Measurements from ENCODE around the gene YTHDF1. TPM values are rescaled to one million over a fixed set of nuclear protein-coding genes. Genes with fewer than 3 reads are reported as not detected.

YTHDF1 gene
- total RNA-seq, 1 experiment from 2014 or later: 85.4 TPM

- Histone ChIP-seq H3K23me2 (ENCODE audit: insufficient read length, low read depth, low read length, poor library complexity, severe bottlenecking) (peaks cover 2% of the 10 kb centered on the region), H4K20me1 (ENCODE audit: control insufficient read depth, insufficient read depth, insufficient read length) (no peaks in the 10 kb centered on the region), H2AK5ac (ENCODE audit: insufficient read length, low read length) (no peak overlapping the region), H3K14ac (ENCODE audit: insufficient read depth, low read length) (no peak overlapping the region), H3K18ac (ENCODE audit: insufficient read length, low read depth, low read length) (no peak overlapping the region), H2BK15ac (ENCODE audit: low read depth, low read length) (no peak overlapping the region), H3K79me1 (ENCODE audit: insufficient read depth, low read depth, low read length, poor library complexity, severe bottlenecking) (no peaks in the 10 kb centered on the region), H3K4me1 (ENCODE audit: insufficient read depth, low read length) (no peaks in the 10 kb centered on the region), H3K4ac (ENCODE audit: low read depth, low read length) (no peak overlapping the region), H3K23ac (ENCODE audit: insufficient read length, low read depth, low read length) (no peak overlapping the region), H2AFZ (ENCODE audit: low read length) (no peak overlapping the region), H3K56ac (ENCODE audit: insufficient read length, low read depth, low read length) (no peak overlapping the region), H3K27ac (ENCODE audit: insufficient read length, low read depth, low read length) (no peak overlapping the region), H3T11ph (ENCODE audit: low read length) (no peak overlapping the region), H3K9me3 (ENCODE audit: control insufficient read depth, low read depth, low read length) (no peaks in the 10 kb centered on the region), H3K79me2 (ENCODE audit: insufficient read depth, low read length) (no peaks in the 10 kb centered on the region), H2BK5ac (ENCODE audit: insufficient read length, low read length) (no peak overlapping the region), H2BK12ac (ENCODE audit: insufficient read length, low read depth, low read length) (no peak overlapping the region), H4K91ac (ENCODE audit: insufficient read length, low read depth, low read length) (no peak overlapping the region), H2BK120ac (ENCODE audit: low read depth, low read length, poor library complexity, severe bottlenecking) (no peak overlapping the region), H3K9ac (ENCODE audit: extremely low read depth, insufficient read length, low read length) (no peak overlapping the region), H4K5ac (ENCODE audit: insufficient read length, low read depth, low read length) (no peak overlapping the region), H2BK20ac (ENCODE audit: low read depth, low read length, poor library complexity, severe bottlenecking) (no peak overlapping the region), H3K27me3 (ENCODE audit: insufficient read depth, low read length) (no peaks in the 10 kb centered on the region; the same call in 1 of the 2 replicates), H4K8ac (replicated peaks; ENCODE audit: insufficient read length, low read depth, low read length) (no peak overlapping the region), H3K4me2 (ENCODE audit: insufficient read depth, insufficient read length, low read length) (no peak overlapping the region)
- peak; percentile 78 for DNase-seq
- Mint-ChIP-seq H3K27me3 (ENCODE audit: low read depth) (peaks cover 48% of the 10 kb centered on the region), H3K9me3 (no peaks in the 10 kb centered on the region), H3K27ac (peak overlapping the region in 2 of 3 experiments; percentile 47 to 65; a peak in 2 of 7 replicates), H3K4me1 (peaks cover 10 to 26% of the 10 kb centered on the region in 2 experiments), H3K36me3 (ENCODE audit: insufficient read depth in 1 of 3, low read depth in 3 of 3) (no peaks in the 10 kb centered on the region), H3K4me3 (no peak overlapping the region)
- WGBS (ENCODE audit: extremely low coverage, insufficient read length, low lambda C conversion rate): no CpG with 5 or more reads among the region's 24 CpGs
- no peak for TF ChIP-seq CTCF (conservative IDR thresholded peaks at IDR 0.05)
Measured at GRCh38 chr20:63167026-63167917, 48.7 kb downstream of the YTHDF1 start.
